HepG2 (cell line): ENCODE results near the gene MINDY1. TPM values are rescaled to one million over a fixed set of nuclear protein-coding genes. Genes with fewer than 3 reads are reported as not detected.

ENCODE experiments used
- ATAC-seq: fragments of 200-7000 bp; cut with Tn5 transposase; 3 replicates; pipeline ENCODE4 v1.9.1; 2020; ENCODE audit warnings: mild to moderate bottlenecking, moderate library complexity
- BruUV-seq: library from RNA; stranded (reverse); fragments of 400-500 nt; replicated peaks from 2 replicates; lab custom pipeline; 2021; lab: Mats Ljungman, UMichigan
- CTCF ChIA-PET: fragments of 300-600 bp; formaldehyde crosslinking; extraction: SDS; loops from one replicate; lab custom pipeline; 2021; ENCODE audit warnings: low total read pairs, inconsistent platforms, low intra/inter-chr PET ratio; lab: Yijun Ruan, JAX
- POLR2A ChIA-PET: fragments of 350-600 bp; sonication (Branson Sonifier 250); formaldehyde crosslinking; loops from one replicate; lab custom pipeline; 2020; ENCODE audit warnings: antibody characterized with exemption, inconsistent platforms; lab: Yijun Ruan, JAX
- DNase-seq: peaks from one replicate; pipeline ENCODE4 v3.0.0-alpha.2; 2015; ENCODE audit warnings: low spot score
- FAIRE-seq: peaks from 3 replicates; lab custom pipeline; 2011; peaks lifted over from hg19 to GRCh38; lab: Jason Lieb, UNC
- H2AFZ ChIP-seq: one replicate; pipeline ENCODE4 v1.6.1; 2011; ENCODE audit warnings: low read length, inconsistent platforms
- H3K27ac ChIP-seq: fragments of 300-600 bp; 3 replicates; pipeline ENCODE4 v1.8.0; 2011; ENCODE audit warnings: mixed run types, mild to moderate bottlenecking, mixed read lengths, low read length, inconsistent platforms; ENCODE audit not compliant: insufficient read depth; ENCODE audit errors: extremely low read length
- H3K27me3 ChIP-seq, 2 experiments: fragments of 200-600 bp in 1 of 2; 2 replicates in 1 of 2; 3 replicates in 1 of 2; pipeline versions ENCODE4 v1.6.0 to v1.8.0; 2011; ENCODE audit warnings: low read length in 2 of 2, mild to moderate bottlenecking in 2 of 2, moderate library complexity in 2 of 2, inconsistent platforms in 1 of 2; ENCODE audit not compliant: insufficient read depth in 2 of 2, control insufficient read depth in 1 of 2
- H3K36me3 ChIP-seq, 2 experiments: fragments of 200-600 bp in 1 of 2; replicated peaks in 1 of 2; 2 replicates in 1 of 2; 3 replicates in 1 of 2; pipeline versions ENCODE4 v1.5.1 to v1.8.0; 2011; ENCODE audit warnings: low read length in 2 of 2, inconsistent platforms in 1 of 2; ENCODE audit not compliant: insufficient read depth in 2 of 2, control insufficient read depth in 1 of 2
- H3K4me1 ChIP-seq: 2 replicates; pipeline ENCODE4 v1.5.1; 2012; ENCODE audit warnings: low read length, inconsistent platforms; ENCODE audit not compliant: insufficient read depth
- H3K4me2 ChIP-seq: 2 replicates; pipeline ENCODE4 v1.6.0; 2011; ENCODE audit warnings: low read depth, low read length, inconsistent platforms
- H3K4me3 ChIP-seq, 3 experiments: fragments of 200-600 bp in 1 of 3; sonication (generic), shearing (Covaris generic) in 1 of 3; replicated peaks in 1 of 3; 2 replicates each; pipeline ENCODE4 v1.5.1; 2011 to 2016; ENCODE audit warnings: low read length in 3 of 3, inconsistent platforms in 2 of 3, low read depth in 2 of 3, mild to moderate bottlenecking in 2 of 3, control low read depth in 1 of 3, mixed read lengths in 1 of 3; ENCODE audit not compliant: insufficient read depth in 1 of 3
- H3K79me2 ChIP-seq: one replicate; pipeline ENCODE4 v1.6.1; 2011; ENCODE audit warnings: low read length, inconsistent platforms; ENCODE audit not compliant: insufficient read depth
- H3K9ac ChIP-seq: 2 replicates; pipeline ENCODE4 v1.6.0; 2011; ENCODE audit warnings: mild to moderate bottlenecking, low read depth, low read length, inconsistent platforms; ENCODE audit not compliant: insufficient read depth
- H3K9me3 ChIP-seq: 2 replicates; pipeline ENCODE4 v1.5.1; 2012; ENCODE audit warnings: mild to moderate bottlenecking, low read length
- H4K20me1 ChIP-seq: 2 replicates; pipeline ENCODE4 v1.6.0; 2011; ENCODE audit warnings: inconsistent platforms, mild to moderate bottlenecking, low read length, moderate library complexity; ENCODE audit not compliant: insufficient read depth
- AFF4 ChIP-seq: sonication (generic); formaldehyde crosslinking; IDR thresholded peaks from 2 replicates; pipeline ENCODE4 v1.4.0; 2020; ENCODE audit warnings: missing genetic modification reagents
- FIP1L1 ChIP-seq: fragments of 200-400 bp; formaldehyde crosslinking; IDR thresholded peaks from 2 replicates; pipeline ENCODE4 v1.6.1; 2018; ENCODE audit warnings: low read depth, mild to moderate bottlenecking, low read length, moderate library complexity, borderline replicate concordance; ENCODE audit not compliant: insufficient read depth
- KDM5B ChIP-seq: sonication (generic); formaldehyde crosslinking; IDR thresholded peaks from 2 replicates; pipeline ENCODE4 v1.4.0; 2020; ENCODE audit warnings: missing genetic modification reagents, mild to moderate bottlenecking, borderline replicate concordance
- KMT2A ChIP-seq: sonication (generic); formaldehyde crosslinking; IDR thresholded peaks from 2 replicates; pipeline ENCODE4 v1.4.0; 2020; ENCODE audit warnings: missing genetic modification reagents
- SATB2 ChIP-seq: sonication (generic); formaldehyde crosslinking; IDR thresholded peaks from 2 replicates; pipeline ENCODE4 v1.5.0; 2020; ENCODE audit warnings: missing genetic modification reagents
- ZNF263 ChIP-seq: sonication (generic); formaldehyde crosslinking; IDR thresholded peaks from 2 replicates; pipeline ENCODE4 v1.4.0; 2020; ENCODE audit warnings: missing genetic modification reagents
- WGBS: methylation state at CpG from one replicate; pipeline ENCODE4 v1.1.6; 2017; ENCODE audit warnings: low lambda C conversion rate; 5-methylcytosine and 5-hydroxymethylcytosine counted together
- in situ Hi-C: cut with HindIII; loops from 2 replicates; pipeline ENCODE4 v1.10.0; 2017; ENCODE audit warnings: low pct_unique_long_range_greater_than_20kb; ENCODE audit not compliant: extremely low pct_ligation_motif_present
- intact Hi-C: fragments of 100-400 bp; cut with micrococcal nuclease; formaldehyde crosslinking; loops from one replicate; pipeline ENCODE4 v1.10.0; 2022; ENCODE audit not compliant: unreplicated experiment
- polyA plus RNA-seq, 8 experiments: library from polyadenylated mRNA; depleted of rRNA in 3 of 8; stranded (reverse) in 7 of 8; unstranded in 1 of 8; fragments of >200 nt; fragmentation: Illumina TruSeq in 4 of 8; extraction: Trizol in 4 of 8; gene quantifications; 2 replicates each; pipeline versions ENCODE4 v1.2.1 to v1.2.3, GENCODE V29; 2011 to 2016; ENCODE audit warnings: low read depth in 4 of 8, missing spikeins in 1 of 8, mixed read lengths in 1 of 8; ENCODE audit not compliant: insufficient read depth in 1 of 8
- total RNA-seq, 5 experiments: library from RNA; depleted of rRNA; stranded (reverse); fragments of >200 nt; fragmentation: Illumina TruSeq; extraction: Trizol; gene quantifications; 2 replicates each; pipeline ENCODE4 v1.2.3, GENCODE V29; 2016; ENCODE audit warnings: low read depth in 1 of 5
- TF ChIP-seq, protein P1 (sequence below): sonication (generic); formaldehyde crosslinking; IDR thresholded peaks from 2 replicates; pipeline ENCODE4 v1.4.0; 2020; ENCODE audit warnings: missing genetic modification reagents

MINDY1 gene
- total and polyA plus RNA-seq, 2 of the 13 experiments (the other 11 are each of a cell fraction or from before 2014, with no cell fraction given), result 11.1 to 15.0 TPM

DNA sequence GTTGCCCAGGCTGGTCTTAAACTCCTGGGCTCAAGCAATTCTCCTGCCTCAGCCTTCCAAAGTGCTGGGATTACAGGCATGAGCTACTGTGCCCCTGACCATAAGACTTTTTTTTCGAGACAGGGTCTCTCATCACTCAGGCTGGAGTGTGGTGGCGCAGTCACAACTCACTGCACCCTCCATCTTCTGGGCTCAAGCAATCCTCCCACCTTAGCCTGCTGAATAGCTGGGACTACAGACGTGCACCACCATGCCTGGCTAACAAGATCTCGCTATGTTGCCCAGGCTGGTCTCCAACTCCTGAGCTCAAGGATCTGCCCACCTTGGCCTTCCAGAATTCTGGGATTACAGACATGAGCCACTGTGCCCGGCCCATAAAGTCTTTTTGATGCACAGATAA, 42.8 kb upstream of the MINDY1 start:
- H3K9ac ChIP-seq, result no peak overlapping the region
- intact Hi-C loops, result loop anchor here (5.0 kb wide), 1 partner anchor 42 kb away; the partner anchor contains the start of genes MINDY1 and PRUNE1
- H2AFZ ChIP-seq, result no peak overlapping the region
- POLR2A ChIA-PET, result interaction anchor here (1.2 to 1.3 kb wide), 2 partner anchors 10 to 22 kb away, joined by 3 read pairs; partner anchors contain the start of gene CDC42SE1
- no peaks in the 10 kb centered on the region for H3K79me2 ChIP-seq
- FAIRE-seq, result no peak
- TF ChIP-seq KDM5B (CRISPR knock-in tag), result no peak
- TF ChIP-seq AFF4 (CRISPR knock-in tag), result no peak
- TF ChIP-seq, protein P1, sequence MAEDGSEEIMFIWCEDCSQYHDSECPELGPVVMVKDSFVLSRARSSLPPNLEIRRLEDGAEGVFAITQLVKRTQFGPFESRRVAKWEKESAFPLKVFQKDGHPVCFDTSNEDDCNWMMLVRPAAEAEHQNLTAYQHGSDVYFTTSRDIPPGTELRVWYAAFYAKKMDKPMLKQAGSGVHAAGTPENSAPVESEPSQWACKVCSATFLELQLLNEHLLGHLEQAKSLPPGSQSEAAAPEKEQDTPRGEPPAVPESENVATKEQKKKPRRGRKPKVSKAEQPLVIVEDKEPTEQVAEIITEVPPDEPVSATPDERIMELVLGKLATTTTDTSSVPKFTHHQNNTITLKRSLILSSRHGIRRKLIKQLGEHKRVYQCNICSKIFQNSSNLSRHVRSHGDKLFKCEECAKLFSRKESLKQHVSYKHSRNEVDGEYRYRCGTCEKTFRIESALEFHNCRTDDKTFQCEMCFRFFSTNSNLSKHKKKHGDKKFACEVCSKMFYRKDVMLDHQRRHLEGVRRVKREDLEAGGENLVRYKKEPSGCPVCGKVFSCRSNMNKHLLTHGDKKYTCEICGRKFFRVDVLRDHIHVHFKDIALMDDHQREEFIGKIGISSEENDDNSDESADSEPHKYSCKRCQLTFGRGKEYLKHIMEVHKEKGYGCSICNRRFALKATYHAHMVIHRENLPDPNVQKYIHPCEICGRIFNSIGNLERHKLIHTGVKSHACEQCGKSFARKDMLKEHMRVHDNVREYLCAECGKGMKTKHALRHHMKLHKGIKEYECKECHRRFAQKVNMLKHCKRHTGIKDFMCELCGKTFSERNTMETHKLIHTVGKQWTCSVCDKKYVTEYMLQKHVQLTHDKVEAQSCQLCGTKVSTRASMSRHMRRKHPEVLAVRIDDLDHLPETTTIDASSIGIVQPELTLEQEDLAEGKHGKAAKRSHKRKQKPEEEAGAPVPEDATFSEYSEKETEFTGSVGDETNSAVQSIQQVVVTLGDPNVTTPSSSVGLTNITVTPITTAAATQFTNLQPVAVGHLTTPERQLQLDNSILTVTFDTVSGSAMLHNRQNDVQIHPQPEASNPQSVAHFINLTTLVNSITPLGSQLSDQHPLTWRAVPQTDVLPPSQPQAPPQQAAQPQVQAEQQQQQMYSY (CRISPR knock-in tag), result no peak
- TF ChIP-seq ZNF263, result no peak
- no peak for TF ChIP-seq KMT2A
- no peak for TF ChIP-seq SATB2 (CRISPR knock-in tag)
- no peak for TF ChIP-seq FIP1L1
- TF ChIP-seq, all 625 proteins: peak for 0
- in situ Hi-C loops, result no loop called here
- DNase-seq, result no peak
- Histone ChIP-seq H3K36me3 (peaks cover 4 to 14% of the 10 kb centered on the region in 2 experiments; a peak in 3 of 5 replicates), H3K4me3 (no peak overlapping the region), H3K9me3 (no peaks in the 10 kb centered on the region), H4K20me1 (no peaks in the 10 kb centered on the region), H3K4me2 (no peak overlapping the region), H3K4me1 (peaks cover 41% of the 10 kb centered on the region), H3K27me3 (no peaks in the 10 kb centered on the region), H3K27ac (no peak overlapping the region)
- CTCF ChIA-PET, result interaction anchor here (1.5 kb wide), 1 partner anchor 25 kb away, joined by 5 read pairs; no protein-coding TSS in a partner anchor
- no TSS peak for BruUV-seq
- WGBS, result 100% methylated on average over 5 of the region's 5 CpGs
- ATAC-seq, result no peak
